PFSK-1 (cell line): ENCODE results near the gene GPR65.

Experiments
- FOXP2 ChIP-seq: optimal IDR thresholded peaks from 2 replicates; pipeline ENCODE3; 2011; ENCODE audit warnings: borderline replicate concordance, control low read depth, inconsistent platforms; ENCODE audit not compliant: insufficient read depth; ENCODE audit errors: extremely low read length, extremely low read depth
- POLR2AphosphoS5 ChIP-seq: IDR thresholded peaks from 2 replicates; pipeline ENCODE4 v1.6.1; 2012; ENCODE audit warnings: low read depth, mild to moderate bottlenecking, control low read depth, low read length, moderate library complexity
- REST ChIP-seq, 2 experiments: IDR thresholded peaks; 2 replicates each; pipeline versions ENCODE4 v1.6.1 to v1.8.0; 2011 to 2012; ENCODE audit warnings: low read depth in 2 of 2, low read length in 2 of 2, control low read depth in 1 of 2, inconsistent platforms in 1 of 2, mild to moderate bottlenecking in 1 of 2, moderate library complexity in 1 of 2; ENCODE audit not compliant: insufficient read depth in 1 of 2
- SIN3A ChIP-seq: IDR thresholded peaks from 2 replicates; pipeline ENCODE4 v1.6.1; 2012; ENCODE audit warnings: mild to moderate bottlenecking, low read length, moderate library complexity, borderline replicate concordance; ENCODE audit not compliant: insufficient read depth
- TAF1 ChIP-seq: IDR thresholded peaks from 2 replicates; pipeline ENCODE4 v1.6.1; 2012; ENCODE audit warnings: low read length, control low read depth, borderline replicate concordance; ENCODE audit not compliant: insufficient read depth

Gene GPR65

GRCh38 chr14:87967496-87967895 lies 37.4 kb upstream of the GPR65 start:
- TF ChIP-seq POLR2AphosphoS5, result no peak
- no peak for TF ChIP-seq TAF1
- no peak for TF ChIP-seq SIN3A
- TF ChIP-seq FOXP2, result no peak
- no peak for TF ChIP-seq REST (IDR thresholded peaks at IDR 0.05; ENCODE audit: insufficient read depth in 1 of 2, low read depth in 2 of 2, low read length in 2 of 2)

- no peak for TF ChIP-seq FOXP2
- TF ChIP-seq TAF1, result no peak
- no peak for TF ChIP-seq REST (IDR thresholded peaks at IDR 0.05; ENCODE audit: insufficient read depth in 1 of 2, low read depth in 2 of 2, low read length in 2 of 2)
- no peak for TF ChIP-seq SIN3A
- no peak for TF ChIP-seq POLR2AphosphoS5
These were observed 33.9 kb upstream of the GPR65 start for GRCh38 chr14:87971010-87971409.

- TF ChIP-seq POLR2AphosphoS5, result no peak
- TF ChIP-seq REST (IDR thresholded peaks at IDR 0.05; ENCODE audit: insufficient read depth in 1 of 2, low read depth in 2 of 2, low read length in 2 of 2), result no peak
- TF ChIP-seq FOXP2, result no peak
These were observed 29.3 kb upstream of the GPR65 start for GRCh38 chr14:87975636-87976035.

GRCh38 chr14:87979689-87980088 lies 25.2 kb upstream of the GPR65 start:
- TF ChIP-seq TAF1, result no peak
- TF ChIP-seq FOXP2, result no peak
- TF ChIP-seq POLR2AphosphoS5, result no peak
- TF ChIP-seq REST (IDR thresholded peaks at IDR 0.05; ENCODE audit: insufficient read depth in 1 of 2, low read depth in 2 of 2, low read length in 2 of 2), result no peak

- no peak for TF ChIP-seq SIN3A
- TF ChIP-seq REST (IDR thresholded peaks at IDR 0.05; ENCODE audit: insufficient read depth in 1 of 2, low read depth in 2 of 2, low read length in 2 of 2), result no peak
- TF ChIP-seq FOXP2, result no peak
- TF ChIP-seq POLR2AphosphoS5, result no peak
- no peak for TF ChIP-seq TAF1
These were observed 15.5 kb upstream of the GPR65 start for GRCh38 chr14:87989221-87989955.
